GM19455 (cell line): Measurements from ENCODE around the gene OR1L8.

ENCODE experiments used
- ATAC-seq: cut with Tn5 transposase; IDR thresholded peaks from one replicate; pipeline ENCODE4 v1.9.1; 2021; ENCODE audit not compliant: unreplicated experiment

OR1L8 gene

GRCh38 chr9:122518226-122518625, 65.0 kb downstream of the OR1L8 start:
- ATAC-seq: no peak
